Activated T-helper 17 cell treated with anti-CD3 and anti-CD28 coated beads, Interleukin-2, amount 50 U/mL, for 72 hours (primary cell): ENCODE results near the gene KLF6. TPM values are rescaled to one million over a fixed set of nuclear protein-coding genes. Genes with fewer than 3 reads are reported as not detected.

Experiments used
- ATAC-seq: fragments of 150-1000 bp; cut with Tn5 transposase; replicated peaks from 2 replicates; pipeline ENCODE4 v1.10.0; 2021; ENCODE audit warnings: mild to moderate bottlenecking, moderate library complexity
- H3K27ac Mint-ChIP-seq: one replicate; pipeline ENCODE4 v1.8.0; 2022; ENCODE audit warnings: mixed read lengths
- H3K27me3 Mint-ChIP-seq: one replicate; pipeline ENCODE4 v1.8.0; 2022; ENCODE audit warnings: mixed read lengths
- H3K36me3 Mint-ChIP-seq: one replicate; pipeline ENCODE4 v1.8.0; 2022; ENCODE audit warnings: low read depth, mild to moderate bottlenecking, mixed read lengths
- H3K4me1 Mint-ChIP-seq: one replicate; pipeline ENCODE4 v1.8.0; 2022; ENCODE audit warnings: mixed read lengths
- H3K4me3 Mint-ChIP-seq: one replicate; pipeline ENCODE4 v1.8.0; 2022; ENCODE audit warnings: mild to moderate bottlenecking, mixed read lengths
- H3K9me3 Mint-ChIP-seq: one replicate; pipeline ENCODE4 v1.8.0; 2022; ENCODE audit warnings: mixed read lengths
- total RNA-seq, 2 donors: library from RNA; stranded (reverse); gene quantifications; one replicate each; pipeline ENCODE4 v1.2.3, GENCODE V29; 2022

Gene KLF6
- total RNA-seq, 2 donors from 2014 or later, result 163 to 201 TPM

DNA sequence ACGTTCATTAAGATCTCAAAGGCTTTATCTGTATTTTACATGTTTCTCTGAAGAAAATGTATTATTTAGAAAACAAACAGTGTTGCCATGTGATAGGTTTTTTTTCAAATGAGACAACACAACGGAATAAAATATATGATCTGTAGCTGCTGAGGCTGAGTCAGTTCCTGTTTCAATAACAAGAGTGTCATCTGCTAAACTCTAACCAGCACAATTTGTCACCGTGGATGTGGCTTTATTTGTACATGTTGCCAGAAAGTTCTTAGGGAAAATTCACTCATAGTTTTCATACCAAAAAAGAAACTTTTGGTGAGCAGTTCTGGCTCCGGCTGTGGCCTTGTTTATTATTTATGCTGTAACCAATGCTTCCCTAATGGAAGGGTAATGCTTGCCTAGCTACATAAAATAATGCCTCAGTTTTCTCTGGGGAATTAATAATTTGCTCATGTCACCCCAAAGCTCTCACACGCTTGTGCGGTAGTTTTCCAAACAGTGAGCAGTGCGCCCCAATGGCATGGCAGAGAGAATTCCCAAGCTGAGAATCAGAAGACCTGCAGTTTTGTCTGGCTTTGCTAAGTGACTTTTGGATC, 20.3 kb upstream of the KLF6 start:
- peak; percentile 45 for ATAC-seq
- peaks cover 48% of the 10 kb centered on the region for H3K4me1 Mint-ChIP-seq
- no peak overlapping the region for H3K4me3 Mint-ChIP-seq
- peaks cover 29% of the 10 kb centered on the region for H3K36me3 Mint-ChIP-seq
- H3K27me3 Mint-ChIP-seq, result no peaks in the 10 kb centered on the region
- no peak overlapping the region for H3K27ac Mint-ChIP-seq
- no peaks in the 10 kb centered on the region for H3K9me3 Mint-ChIP-seq

- no peak overlapping the region for H3K4me3 Mint-ChIP-seq
- H3K27ac Mint-ChIP-seq, result no peak overlapping the region
- H3K27me3 Mint-ChIP-seq, result no peaks in the 10 kb centered on the region
- H3K9me3 Mint-ChIP-seq, result no peaks in the 10 kb centered on the region
- H3K4me1 Mint-ChIP-seq, result peaks cover 53% of the 10 kb centered on the region
- H3K36me3 Mint-ChIP-seq, result peaks cover 22% of the 10 kb centered on the region
- peak; percentile 51 for ATAC-seq
Measured at GRCh38 chr10:3803927-3804741, 19.1 kb upstream of the KLF6 start.

GRCh38 chr10:3803295-3803926, 18.4 kb upstream of the KLF6 start:
- H3K4me3 Mint-ChIP-seq, result no peak overlapping the region
- no peaks in the 10 kb centered on the region for H3K9me3 Mint-ChIP-seq
- H3K4me1 Mint-ChIP-seq, result peaks cover 51% of the 10 kb centered on the region
- H3K36me3 Mint-ChIP-seq, result peaks cover 22% of the 10 kb centered on the region
- H3K27ac Mint-ChIP-seq, result no peak overlapping the region
- peak; percentile 13 for ATAC-seq
- H3K27me3 Mint-ChIP-seq, result no peaks in the 10 kb centered on the region

DNA sequence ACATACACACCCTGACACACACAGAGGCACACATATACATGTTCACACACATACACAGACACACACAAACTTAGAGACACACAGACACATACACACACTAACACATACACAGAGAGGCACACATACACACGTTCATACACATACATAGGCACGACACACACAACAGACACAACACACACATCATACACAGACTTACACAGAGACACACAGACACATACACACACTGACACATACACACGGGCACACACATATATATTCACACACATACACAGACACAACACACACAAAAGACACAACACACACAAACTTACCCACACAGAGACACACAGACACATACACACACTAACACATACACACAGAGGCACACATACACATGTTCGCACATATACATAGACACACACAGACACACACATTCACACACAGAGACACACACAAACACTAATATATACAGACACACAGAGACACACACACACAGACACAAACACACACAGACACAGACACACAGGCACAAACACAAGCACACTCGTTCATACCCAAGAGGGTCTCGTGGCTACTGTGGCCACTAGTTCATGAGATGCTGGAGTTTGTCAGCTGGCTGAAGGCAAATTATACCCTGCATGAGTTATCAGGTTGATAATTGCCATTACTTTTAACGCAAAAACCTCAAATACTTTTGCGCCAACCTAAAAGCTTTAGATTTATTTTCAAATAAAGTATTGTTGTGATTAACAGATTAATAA, 17.7 kb upstream of the KLF6 start:
- no peak for ATAC-seq
- H3K9me3 Mint-ChIP-seq, result no peaks in the 10 kb centered on the region
- H3K27ac Mint-ChIP-seq, result no peak overlapping the region
- no peak overlapping the region for H3K4me3 Mint-ChIP-seq
- H3K36me3 Mint-ChIP-seq, result peaks cover 22% of the 10 kb centered on the region
- no peaks in the 10 kb centered on the region for H3K27me3 Mint-ChIP-seq
- H3K4me1 Mint-ChIP-seq, result peaks cover 53% of the 10 kb centered on the region

GRCh38 chr10:3801558-3802192, 16.7 kb upstream of the KLF6 start:
- H3K27me3 Mint-ChIP-seq, result no peaks in the 10 kb centered on the region
- H3K27ac Mint-ChIP-seq, result no peak overlapping the region
- peaks cover 21% of the 10 kb centered on the region for H3K36me3 Mint-ChIP-seq
- H3K4me1 Mint-ChIP-seq, result peaks cover 43% of the 10 kb centered on the region
- H3K4me3 Mint-ChIP-seq, result no peak overlapping the region
- no peak for ATAC-seq
- H3K9me3 Mint-ChIP-seq, result no peaks in the 10 kb centered on the region

GRCh38 chr10:3800586-3800985, 15.6 kb upstream of the KLF6 start:
- Mint-ChIP-seq H3K36me3 (peaks cover 17% of the 10 kb centered on the region), H3K27me3 (no peaks in the 10 kb centered on the region), H3K4me1 (peaks cover 40% of the 10 kb centered on the region), H3K4me3 (peak overlapping the region; percentile 41), H3K27ac (peak overlapping the region; percentile 46), H3K9me3 (no peaks in the 10 kb centered on the region)
- no peak for ATAC-seq

- Mint-ChIP-seq H3K27ac (peak overlapping the region; percentile 53), H3K4me1 (peaks cover 26% of the 10 kb centered on the region), H3K4me3 (peak overlapping the region; percentile 52), H3K27me3 (no peaks in the 10 kb centered on the region), H3K9me3 (peaks cover 1% of the 10 kb centered on the region), H3K36me3 (no peaks in the 10 kb centered on the region)
- peak; percentile 74 for ATAC-seq
Measured at GRCh38 chr10:3797750-3798149, 12.7 kb upstream of the KLF6 start.

DNA sequence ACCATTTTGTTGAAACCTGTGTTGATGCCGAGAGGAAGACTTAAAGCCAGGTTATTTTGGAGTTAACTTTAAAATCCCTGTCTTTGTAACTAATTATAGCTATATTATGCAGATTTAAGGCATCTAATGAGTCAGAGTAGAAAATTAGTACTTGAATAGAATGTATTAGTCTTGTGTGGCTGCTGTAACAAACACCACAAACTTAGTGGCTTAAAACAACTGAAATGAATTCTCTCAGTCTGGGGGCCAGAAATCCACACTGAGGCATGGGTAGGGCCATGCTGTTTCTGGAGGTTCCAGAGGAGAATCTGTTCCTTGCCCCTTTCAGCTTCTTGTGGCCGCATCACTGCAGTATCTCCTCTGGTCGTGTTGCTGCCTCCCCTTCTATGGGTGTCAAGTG, 8.5 kb upstream of the KLF6 start:
- no peak overlapping the region for H3K27ac Mint-ChIP-seq

DNA sequence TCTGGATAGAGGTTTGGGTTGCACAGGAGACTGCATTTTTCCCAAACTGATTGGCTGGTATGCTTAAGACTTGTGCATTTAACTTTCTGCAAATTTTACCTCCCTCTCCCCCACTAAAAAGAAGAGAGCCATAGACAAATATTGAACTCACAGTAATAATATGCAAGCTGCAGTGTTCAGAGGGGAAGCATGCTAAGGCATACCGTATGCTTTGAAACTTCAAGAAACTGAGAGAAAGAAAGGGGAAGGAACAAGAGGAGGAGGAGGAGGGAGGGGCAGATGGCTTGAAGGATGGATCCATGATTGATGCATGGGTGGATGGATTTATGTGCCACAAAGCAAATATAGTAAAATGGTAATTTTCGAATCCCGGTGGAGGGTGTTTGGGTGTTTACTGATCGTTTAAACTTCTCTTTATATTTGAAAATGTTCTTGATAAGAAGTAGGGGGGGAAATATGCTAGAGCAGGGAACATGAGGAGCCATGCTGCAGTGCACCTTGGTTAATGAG, 7.8 kb upstream of the KLF6 start:
- Mint-ChIP-seq H3K4me3 (no peak overlapping the region), H3K36me3 (no peaks in the 10 kb centered on the region), H3K27me3 (no peaks in the 10 kb centered on the region), H3K9me3 (peaks cover 6% of the 10 kb centered on the region), H3K4me1 (peaks cover 1% of the 10 kb centered on the region), H3K27ac (no peak overlapping the region)
- ATAC-seq, result no peak

More for the DNA sequence above, 8.5 kb upstream of the KLF6 start:
- Mint-ChIP-seq H3K9me3 (peaks cover 6% of the 10 kb centered on the region), H3K27me3 (no peaks in the 10 kb centered on the region), H3K4me3 (no peak overlapping the region), H3K36me3 (no peaks in the 10 kb centered on the region), H3K4me1 (peaks cover 9% of the 10 kb centered on the region)
- no peak for ATAC-seq

DNA sequence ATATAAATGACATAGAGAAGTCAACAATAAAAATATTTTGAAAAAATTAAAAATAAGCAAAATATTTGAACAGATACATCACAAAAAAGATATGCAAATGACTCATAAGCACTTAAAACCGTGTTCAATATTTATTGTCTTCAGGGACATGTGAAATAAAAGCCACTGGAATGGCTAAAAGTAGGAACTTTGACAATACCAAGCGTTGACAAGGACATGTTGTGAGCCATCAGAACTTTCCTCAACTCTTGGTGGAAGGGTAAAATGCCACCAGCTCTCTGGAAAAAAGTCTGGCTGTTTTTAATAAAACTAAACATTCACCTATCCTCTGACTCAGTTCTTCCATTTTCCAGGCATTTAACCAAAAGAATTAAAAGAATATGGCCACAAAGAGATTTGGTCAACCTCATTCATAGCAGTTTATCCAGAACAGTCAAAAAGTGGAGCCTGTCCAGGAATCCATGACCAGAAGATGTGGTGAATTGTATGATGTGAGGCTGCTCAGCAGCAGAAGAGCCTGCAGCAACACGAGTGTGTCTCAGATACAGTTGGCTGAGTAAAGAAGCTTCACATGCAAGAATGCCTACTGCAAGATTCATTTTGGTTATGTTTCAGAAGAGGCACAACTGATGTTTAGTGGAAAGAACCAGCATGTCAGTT, 7.1 kb upstream of the KLF6 start:
- ATAC-seq, result peak; percentile 38
- peaks cover 6% of the 10 kb centered on the region for H3K9me3 Mint-ChIP-seq
- H3K4me1 Mint-ChIP-seq, result peaks cover under 1% of the 10 kb centered on the region

GRCh38 chr10:3790858-3791257, 5.8 kb upstream of the KLF6 start:
- H3K4me3 Mint-ChIP-seq, result no peak overlapping the region
- peaks cover 12% of the 10 kb centered on the region for H3K4me1 Mint-ChIP-seq
- no peak overlapping the region for H3K27ac Mint-ChIP-seq
- H3K9me3 Mint-ChIP-seq, result peaks cover 6% of the 10 kb centered on the region
- no peak for ATAC-seq
- H3K27me3 Mint-ChIP-seq, result no peaks in the 10 kb centered on the region
- H3K36me3 Mint-ChIP-seq, result peaks cover 12% of the 10 kb centered on the region

More for the DNA sequence above, 7.1 kb upstream of the KLF6 start:
- Mint-ChIP-seq H3K27me3 (no peaks in the 10 kb centered on the region), H3K27ac (no peak overlapping the region), H3K4me3 (no peak overlapping the region), H3K36me3 (no peaks in the 10 kb centered on the region)

- no peaks in the 10 kb centered on the region for H3K27me3 Mint-ChIP-seq
Measured at GRCh38 chr10:3790272-3790671, 5.3 kb upstream of the KLF6 start.

DNA sequence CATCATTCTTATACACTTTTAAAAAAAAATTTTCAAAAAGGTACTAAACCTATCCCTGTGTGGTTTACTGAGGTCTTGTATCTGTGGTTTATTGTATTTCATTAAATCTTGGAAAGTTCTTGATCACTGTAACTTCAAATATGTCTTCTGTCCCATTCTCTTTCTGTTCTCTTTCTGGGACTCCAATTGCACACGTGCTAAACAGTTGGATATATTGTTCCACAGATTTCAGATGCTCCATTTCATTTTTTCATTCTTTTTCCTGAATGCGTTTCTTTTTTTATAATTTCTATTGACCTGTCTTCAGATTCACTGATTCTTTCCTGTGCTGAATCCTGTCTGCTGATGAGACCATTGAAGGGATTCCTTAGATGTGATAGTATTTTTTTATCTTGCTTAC, 4.6 kb upstream of the KLF6 start:
- peaks cover 12% of the 10 kb centered on the region for H3K4me1 Mint-ChIP-seq
- peaks cover 6% of the 10 kb centered on the region for H3K9me3 Mint-ChIP-seq
- no peak overlapping the region for H3K27ac Mint-ChIP-seq
- no peak for ATAC-seq
- H3K27me3 Mint-ChIP-seq, result no peaks in the 10 kb centered on the region
- H3K4me3 Mint-ChIP-seq, result no peak overlapping the region
- peaks cover 25% of the 10 kb centered on the region for H3K36me3 Mint-ChIP-seq

More at GRCh38 chr10:3790272-3790671, 5.3 kb upstream of the KLF6 start:
- no peak for ATAC-seq
- no peak overlapping the region for H3K4me3 Mint-ChIP-seq
- H3K36me3 Mint-ChIP-seq, result peaks cover 18% of the 10 kb centered on the region
- no peak overlapping the region for H3K27ac Mint-ChIP-seq
- peaks cover 12% of the 10 kb centered on the region for H3K4me1 Mint-ChIP-seq
- H3K9me3 Mint-ChIP-seq, result peaks cover 6% of the 10 kb centered on the region
